Measurements from ENCODE around the gene EN2.

EN2 gene

DNA sequence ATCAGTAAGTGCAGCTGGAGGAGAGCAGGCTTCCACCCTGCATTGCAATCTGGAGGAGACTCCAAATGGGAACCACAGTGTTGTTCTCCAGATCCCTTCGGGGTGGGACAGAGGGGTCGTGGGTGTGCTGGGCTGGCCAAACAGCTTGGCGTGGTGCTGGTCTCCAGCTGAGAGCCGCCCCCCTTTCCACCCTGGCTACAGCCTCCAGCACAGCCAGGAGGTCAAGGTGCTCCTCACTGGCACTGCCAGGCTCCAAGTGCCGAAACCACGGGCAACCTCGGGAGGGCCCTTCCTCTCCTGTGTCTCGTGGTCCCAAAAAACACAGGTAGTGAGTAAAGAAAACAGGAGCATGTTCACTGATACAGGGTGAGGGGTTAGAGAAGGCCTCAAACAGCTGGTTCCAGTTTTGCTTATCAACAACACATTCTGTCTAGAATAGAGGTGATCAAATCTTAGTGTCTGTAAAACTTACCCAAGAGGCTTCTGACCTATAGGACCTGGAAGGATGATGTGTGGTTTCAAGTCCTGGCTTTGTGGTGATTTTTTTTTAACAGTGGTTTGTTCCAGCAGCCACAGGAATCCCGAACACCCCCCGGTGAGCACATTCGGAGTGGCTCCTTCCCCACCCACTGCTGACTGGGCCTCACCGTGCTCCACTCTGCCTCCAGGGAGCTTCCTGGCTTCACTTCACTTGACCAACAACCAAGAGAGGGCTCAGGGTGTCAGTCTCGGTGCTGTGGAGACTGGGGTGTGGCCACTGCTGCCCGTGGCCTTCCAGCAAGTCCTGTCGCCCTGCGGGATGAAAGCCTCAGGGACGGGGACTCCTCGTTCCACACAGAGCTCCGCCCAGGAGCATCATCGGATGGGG is 31.2 kb upstream of the EN2 start:
- Histone ChIP-seq H3K4me3 (ENCODE audit: insufficient read depth, low read depth, low read length) (no peak overlapping the region), H3K27me3 (ENCODE audit: control insufficient read depth, insufficient read depth, low read length, poor library complexity, severe bottlenecking) (peaks cover 9% of the 10 kb centered on the region), H3K36me3 (ENCODE audit: control insufficient read depth, insufficient read depth, low read length) (no peaks in the 10 kb centered on the region), H3K27ac (ENCODE audit: insufficient read depth, low read depth, low read length, poor library complexity, severe bottlenecking) (no peak overlapping the region), H3K9me3 (ENCODE audit: control insufficient read depth, low read length) (no peaks in the 10 kb centered on the region), H3K4me1 (ENCODE audit: control insufficient read depth, insufficient read depth, low read length) (no peaks in the 10 kb centered on the region)
- 90 to 92% methylated on average over 20 of the region's 20 CpGs for WGBS, 2 experiments

DNA sequence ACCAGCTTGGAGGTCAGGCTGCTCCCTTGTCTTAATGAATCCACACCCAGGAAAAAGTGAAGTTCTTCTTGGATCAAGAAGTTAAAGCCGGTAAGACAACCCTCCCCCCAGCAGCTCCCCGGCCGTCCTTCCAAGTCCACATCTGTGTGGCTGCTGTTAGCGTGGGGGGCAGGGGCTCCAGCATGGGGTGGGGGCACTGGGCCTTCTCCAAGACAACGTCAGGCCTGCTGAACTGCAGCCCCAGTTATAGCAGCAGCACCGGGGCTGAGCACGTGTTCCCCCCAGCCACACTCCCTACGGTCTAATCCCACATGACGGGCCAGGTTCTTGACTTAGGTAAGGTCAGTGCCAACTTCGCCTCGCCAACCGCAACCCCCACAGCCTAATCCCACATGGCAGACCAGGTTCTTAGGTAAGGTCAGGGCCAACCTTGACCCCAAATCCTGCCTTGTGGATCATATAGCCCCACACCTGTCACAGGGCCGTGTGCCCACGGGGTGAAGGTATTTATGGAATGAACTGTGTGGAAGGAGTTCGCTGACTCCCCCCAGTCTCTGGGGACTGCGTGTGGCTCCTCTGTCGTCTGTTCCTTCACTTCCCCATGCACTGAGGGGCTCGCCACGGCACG is 30.4 kb upstream of the EN2 start:
- Histone ChIP-seq H3K4me1 (ENCODE audit: control insufficient read depth, insufficient read depth, low read length) (no peaks in the 10 kb centered on the region), H3K27me3 (ENCODE audit: control insufficient read depth, insufficient read depth, low read length, poor library complexity, severe bottlenecking) (peaks cover 9% of the 10 kb centered on the region), H3K27ac (ENCODE audit: insufficient read depth, low read depth, low read length, poor library complexity, severe bottlenecking) (no peak overlapping the region), H3K9me3 (ENCODE audit: control insufficient read depth, low read length) (no peaks in the 10 kb centered on the region), H3K4me3 (ENCODE audit: insufficient read depth, low read depth, low read length) (no peak overlapping the region), H3K36me3 (ENCODE audit: control insufficient read depth, insufficient read depth, low read length) (no peaks in the 10 kb centered on the region)
- 90 to 92% methylated on average over 20 of the region's 20 CpGs for WGBS, 2 experiments

DNA sequence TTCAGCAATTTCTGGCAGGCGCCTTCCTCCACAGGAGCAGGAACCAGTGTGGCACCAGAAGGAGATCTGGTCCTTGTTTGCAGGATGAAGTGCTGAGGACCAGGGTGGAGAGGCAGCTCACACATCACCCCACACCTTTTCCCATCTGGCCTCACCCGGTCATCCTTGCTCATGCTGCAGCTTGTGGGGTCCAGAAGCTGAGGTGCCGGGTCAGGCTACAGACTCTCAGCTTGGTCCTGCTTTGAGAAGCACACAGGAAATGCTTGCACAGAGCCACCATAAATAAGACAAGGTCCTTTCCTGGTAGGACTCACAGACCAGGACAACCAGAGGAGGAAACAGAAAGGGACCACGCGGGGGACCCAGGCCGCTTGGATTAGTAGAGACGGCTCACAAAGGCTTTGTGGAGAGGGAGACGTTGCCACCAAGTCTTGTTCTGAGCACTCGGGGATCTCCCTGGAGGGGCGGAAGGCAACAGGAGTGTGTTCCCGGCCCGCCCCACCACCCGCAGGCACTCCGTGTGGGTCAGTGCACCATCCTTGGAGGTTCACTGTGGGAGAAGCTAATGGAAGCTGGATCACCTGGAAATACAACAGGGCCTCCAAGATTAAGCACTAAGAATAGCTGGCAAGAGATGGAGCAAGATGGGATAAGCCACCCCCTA is 29.6 kb upstream of the EN2 start:
- no peaks in the 10 kb centered on the region for H3K36me3 ChIP-seq (ENCODE audit: control insufficient read depth, insufficient read depth, low read length)
- H3K27ac ChIP-seq (ENCODE audit: insufficient read depth, low read depth, low read length, poor library complexity, severe bottlenecking), result no peak overlapping the region
- no peaks in the 10 kb centered on the region for H3K4me1 ChIP-seq (ENCODE audit: control insufficient read depth, insufficient read depth, low read length)
- no peak overlapping the region for H3K4me3 ChIP-seq (ENCODE audit: insufficient read depth, low read depth, low read length)
- WGBS, 2 experiments, result 86 to 89% methylated on average over 14 of the region's 14 CpGs
- H3K27me3 ChIP-seq (ENCODE audit: control insufficient read depth, insufficient read depth, low read length, poor library complexity, severe bottlenecking), result peaks cover 9% of the 10 kb centered on the region
- H3K9me3 ChIP-seq (ENCODE audit: control insufficient read depth, low read length), result no peaks in the 10 kb centered on the region

DNA sequence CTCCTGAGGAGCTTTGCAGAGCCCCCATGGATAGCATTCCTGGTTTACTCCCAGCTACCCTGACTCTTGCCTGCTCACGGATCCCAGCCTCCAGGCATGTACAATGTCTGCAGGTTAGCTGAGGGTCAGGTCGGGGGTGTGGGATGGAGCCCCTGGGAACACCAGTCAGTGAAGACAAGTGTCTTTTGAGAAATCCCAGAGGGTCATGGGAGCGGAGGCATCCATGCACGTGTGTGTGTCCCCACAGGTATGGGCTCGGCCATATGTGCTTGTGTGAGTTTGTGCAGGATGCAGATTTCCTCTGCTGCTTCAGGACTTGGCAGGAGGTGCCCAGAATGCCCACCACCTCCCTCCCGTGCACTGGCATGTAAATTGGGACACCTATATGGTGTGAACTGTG is 28.3 kb upstream of the EN2 start:
- Histone ChIP-seq H3K4me1 (ENCODE audit: control insufficient read depth, insufficient read depth, low read length) (no peaks in the 10 kb centered on the region), H3K27me3 (ENCODE audit: control insufficient read depth, insufficient read depth, low read length, poor library complexity, severe bottlenecking) (peaks cover 9% of the 10 kb centered on the region), H3K4me3 (ENCODE audit: insufficient read depth, low read depth, low read length) (no peak overlapping the region), H3K27ac (ENCODE audit: insufficient read depth, low read depth, low read length, poor library complexity, severe bottlenecking) (no peak overlapping the region), H3K36me3 (ENCODE audit: control insufficient read depth, insufficient read depth, low read length) (no peaks in the 10 kb centered on the region), H3K9me3 (ENCODE audit: control insufficient read depth, low read length) (no peaks in the 10 kb centered on the region)
- 90 to 91% methylated on average over 6 of the region's 6 CpGs for WGBS, 2 experiments

DNA sequence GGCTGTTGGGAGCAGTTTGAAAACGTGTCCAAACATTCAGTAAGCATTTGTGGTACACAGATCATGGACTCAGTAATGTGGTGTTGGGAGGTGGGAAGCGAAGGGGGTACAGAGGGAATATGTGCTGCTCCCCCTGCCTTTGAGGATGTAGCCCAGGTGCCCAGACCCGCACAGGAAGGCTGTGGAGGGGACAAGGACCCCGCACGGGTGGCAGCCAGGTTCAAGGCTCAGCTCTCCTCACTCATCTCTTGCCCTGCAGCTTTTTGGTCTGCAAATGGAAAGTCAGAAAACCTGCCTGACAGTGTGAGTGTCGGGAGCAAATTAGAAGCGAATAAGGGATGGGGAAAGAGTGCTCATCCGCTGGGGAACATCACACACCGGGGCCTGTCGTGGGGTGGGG is 27.3 kb upstream of the EN2 start:
- H3K27me3 ChIP-seq (ENCODE audit: control insufficient read depth, insufficient read depth, low read length, poor library complexity, severe bottlenecking), result peaks cover 9% of the 10 kb centered on the region
- H3K9me3 ChIP-seq (ENCODE audit: control insufficient read depth, low read length), result no peaks in the 10 kb centered on the region
- 84 to 87% methylated on average over 10 of the region's 10 CpGs for WGBS, 2 experiments
- no peak overlapping the region for H3K27ac ChIP-seq (ENCODE audit: insufficient read depth, low read depth, low read length, poor library complexity, severe bottlenecking)
- H3K4me1 ChIP-seq (ENCODE audit: control insufficient read depth, insufficient read depth, low read length), result no peaks in the 10 kb centered on the region
- H3K36me3 ChIP-seq (ENCODE audit: control insufficient read depth, insufficient read depth, low read length), result no peaks in the 10 kb centered on the region
- H3K4me3 ChIP-seq (ENCODE audit: insufficient read depth, low read depth, low read length), result no peak overlapping the region

DNA sequence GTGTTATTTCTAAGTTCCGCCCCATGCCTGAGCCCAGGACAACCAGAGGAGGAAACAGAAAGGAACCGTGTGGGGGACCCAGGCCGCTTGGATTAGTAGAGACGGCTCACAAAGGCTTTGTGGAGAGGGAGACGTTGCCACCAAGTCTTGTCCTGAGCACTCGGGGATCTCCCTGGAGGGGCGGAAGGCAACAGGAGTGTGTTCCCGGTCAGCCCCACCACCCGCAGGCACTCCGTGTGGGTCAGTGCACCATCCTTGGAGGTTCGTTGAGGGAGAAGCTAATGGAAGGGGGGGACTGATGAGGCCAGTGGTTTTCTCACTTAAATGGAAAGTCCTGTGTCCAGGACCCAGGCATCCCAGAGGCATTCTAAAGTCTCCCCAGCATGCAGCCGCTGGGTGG is 26.7 kb upstream of the EN2 start:
- Histone ChIP-seq H3K9me3 (ENCODE audit: control insufficient read depth, low read length) (no peaks in the 10 kb centered on the region), H3K4me1 (ENCODE audit: control insufficient read depth, insufficient read depth, low read length) (no peaks in the 10 kb centered on the region), H3K27me3 (ENCODE audit: control insufficient read depth, insufficient read depth, low read length, poor library complexity, severe bottlenecking) (peaks cover 9% of the 10 kb centered on the region), H3K4me3 (ENCODE audit: insufficient read depth, low read depth, low read length) (no peak overlapping the region), H3K36me3 (ENCODE audit: control insufficient read depth, insufficient read depth, low read length) (no peaks in the 10 kb centered on the region), H3K27ac (ENCODE audit: insufficient read depth, low read depth, low read length, poor library complexity, severe bottlenecking) (no peak overlapping the region)
- 86 to 87% methylated on average over 12 of the region's 12 CpGs for WGBS, 2 experiments

DNA sequence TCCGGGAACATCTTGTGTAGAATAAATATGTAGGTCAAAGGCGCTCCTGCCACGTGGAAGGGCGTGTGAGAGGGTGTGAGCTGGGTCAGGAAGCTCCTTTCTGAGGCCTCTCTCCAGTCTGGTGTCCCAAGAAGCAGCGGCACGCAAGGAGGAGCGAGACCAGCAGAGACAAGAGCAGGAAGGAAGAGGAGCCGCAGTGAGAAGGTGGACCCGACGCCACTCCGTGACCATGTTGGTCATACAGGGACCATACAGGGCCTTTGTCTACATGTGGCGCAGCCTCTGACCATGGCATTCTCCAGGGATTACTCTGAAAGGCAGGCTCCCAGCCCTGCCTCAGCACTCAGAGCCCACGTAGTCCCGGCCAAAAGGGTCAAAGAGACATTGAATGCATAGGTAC is 26.2 kb upstream of the EN2 start:
- no peak overlapping the region for H3K27ac ChIP-seq (ENCODE audit: insufficient read depth, low read depth, low read length, poor library complexity, severe bottlenecking)
- no peaks in the 10 kb centered on the region for H3K4me1 ChIP-seq (ENCODE audit: control insufficient read depth, insufficient read depth, low read length)
- no peaks in the 10 kb centered on the region for H3K36me3 ChIP-seq (ENCODE audit: control insufficient read depth, insufficient read depth, low read length)
- WGBS, 2 experiments, result 84 to 85% methylated on average over 14 of the region's 14 CpGs
- no peaks in the 10 kb centered on the region for H3K9me3 ChIP-seq (ENCODE audit: control insufficient read depth, low read length)
- no peak overlapping the region for H3K4me3 ChIP-seq (ENCODE audit: insufficient read depth, low read depth, low read length)
- peaks cover 13% of the 10 kb centered on the region for H3K27me3 ChIP-seq (ENCODE audit: control insufficient read depth, insufficient read depth, low read length, poor library complexity, severe bottlenecking)

DNA sequence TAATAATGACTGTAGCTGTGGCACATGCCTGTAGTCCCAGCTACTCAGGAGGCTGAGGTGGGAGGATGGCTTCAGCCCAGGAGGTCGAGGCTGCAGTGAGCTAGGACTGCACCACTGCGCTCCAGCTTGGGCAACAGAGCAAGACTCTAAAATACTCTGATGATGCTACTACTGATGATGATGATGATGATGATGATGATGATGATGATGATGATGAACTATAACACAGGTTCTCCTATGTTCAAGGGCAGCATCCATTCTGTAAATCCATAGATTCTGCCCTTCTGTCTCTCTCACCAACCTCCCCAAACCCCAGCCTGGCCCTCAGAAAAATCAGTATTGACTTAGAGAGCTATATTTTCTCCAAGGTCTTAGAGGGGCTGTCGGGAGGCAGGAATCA is 22.8 kb upstream of the EN2 start:
- peaks cover 32% of the 10 kb centered on the region for H3K27me3 ChIP-seq (ENCODE audit: control insufficient read depth, insufficient read depth, low read length, poor library complexity, severe bottlenecking)
- H3K4me1 ChIP-seq (ENCODE audit: control insufficient read depth, insufficient read depth, low read length), result no peaks in the 10 kb centered on the region
- no peaks in the 10 kb centered on the region for H3K9me3 ChIP-seq (ENCODE audit: control insufficient read depth, low read length)
- H3K4me3 ChIP-seq (ENCODE audit: insufficient read depth, low read depth, low read length), result no peak overlapping the region
- WGBS, 2 experiments, result 82% methylated on average over 3 of the region's 3 CpGs
- no peaks in the 10 kb centered on the region for H3K36me3 ChIP-seq (ENCODE audit: control insufficient read depth, insufficient read depth, low read length)
- H3K27ac ChIP-seq (ENCODE audit: insufficient read depth, low read depth, low read length, poor library complexity, severe bottlenecking), result no peak overlapping the region

DNA sequence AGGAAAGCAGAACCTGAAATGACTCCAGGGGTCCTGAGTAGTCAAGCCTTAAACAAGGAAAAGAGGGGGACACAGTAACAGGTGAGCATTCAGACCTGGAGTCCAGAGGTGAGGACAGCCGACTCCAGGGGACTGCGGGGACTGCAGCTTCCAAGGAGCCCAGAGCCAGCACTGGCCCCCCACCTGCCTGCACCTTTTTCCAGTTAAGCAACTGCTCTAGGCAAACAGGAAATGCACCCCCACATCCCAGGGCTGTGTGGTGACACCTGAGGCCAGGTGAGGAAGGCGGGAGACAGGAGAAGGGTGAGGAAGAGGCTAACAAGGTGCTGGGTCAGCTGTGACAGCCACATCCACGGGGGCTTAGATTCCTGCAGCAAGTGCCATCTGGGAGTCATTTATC is 20.1 kb upstream of the EN2 start:
- WGBS, 2 experiments, result 91 to 94% methylated on average over 4 of the region's 4 CpGs
- Histone ChIP-seq H3K4me3 (ENCODE audit: insufficient read depth, low read depth, low read length) (no peak overlapping the region), H3K4me1 (ENCODE audit: control insufficient read depth, insufficient read depth, low read length) (no peaks in the 10 kb centered on the region), H3K9me3 (ENCODE audit: control insufficient read depth, low read length) (no peaks in the 10 kb centered on the region), H3K27ac (ENCODE audit: insufficient read depth, low read depth, low read length, poor library complexity, severe bottlenecking) (no peak overlapping the region), H3K36me3 (ENCODE audit: control insufficient read depth, insufficient read depth, low read length) (no peaks in the 10 kb centered on the region), H3K27me3 (ENCODE audit: control insufficient read depth, insufficient read depth, low read length, poor library complexity, severe bottlenecking) (peaks cover 54% of the 10 kb centered on the region)

DNA sequence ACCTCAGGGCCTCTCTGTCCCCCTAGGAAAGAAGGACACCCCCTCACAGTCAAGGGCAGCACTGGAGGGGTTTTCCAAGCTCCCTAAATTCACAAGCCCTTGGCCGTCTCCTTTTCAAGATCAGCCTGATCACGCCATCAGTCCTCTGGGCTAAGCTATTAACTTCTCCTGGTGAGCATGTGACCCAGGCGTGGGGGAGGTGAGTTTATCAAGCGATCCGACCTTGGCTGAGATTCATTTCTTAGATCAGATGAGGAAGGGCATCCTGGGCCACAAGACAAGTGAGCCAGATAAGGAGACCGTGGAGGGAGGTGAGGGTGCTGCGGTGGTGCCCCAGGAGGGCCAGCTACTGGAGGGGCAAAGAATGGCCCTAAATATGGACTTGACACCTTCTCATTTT is 19.2 kb upstream of the EN2 start:
- H3K36me3 ChIP-seq (ENCODE audit: control insufficient read depth, insufficient read depth, low read length), result no peaks in the 10 kb centered on the region
- H3K9me3 ChIP-seq (ENCODE audit: control insufficient read depth, low read length), result no peaks in the 10 kb centered on the region
- peaks cover 63% of the 10 kb centered on the region for H3K27me3 ChIP-seq (ENCODE audit: control insufficient read depth, insufficient read depth, low read length, poor library complexity, severe bottlenecking)
- no peak overlapping the region for H3K27ac ChIP-seq (ENCODE audit: insufficient read depth, low read depth, low read length, poor library complexity, severe bottlenecking)
- no peak overlapping the region for H3K4me3 ChIP-seq (ENCODE audit: insufficient read depth, low read depth, low read length)
- WGBS, 2 experiments, result 79 to 80% methylated on average over 7 of the region's 7 CpGs
- H3K4me1 ChIP-seq (ENCODE audit: control insufficient read depth, insufficient read depth, low read length), result no peaks in the 10 kb centered on the region

All from ectodermal cell (in vitro differentiated cells).